Hematopoietic multipotent progenitor cell (in vitro differentiated cells): ENCODE data around the gene MRTFA. TPM values are rescaled to one million over a fixed set of nuclear protein-coding genes. Genes with fewer than 3 reads are reported as not detected.

Experiments
- DNase-seq, 3 donors: peaks; one replicate each; pipeline ENCODE4 v3.0.0-alpha.2; 2011 to 2015; ENCODE audit warnings: low read depth in 2 of 3, low spot score in 2 of 3
- total RNA-seq: library from RNA; depleted of rRNA; stranded (reverse); fragments of >200 nt; gene quantifications from one replicate; pipeline ENCODE4 v1.2.3, GENCODE V29; 2012

MRTFA gene
- total RNA-seq, 1 donor, result 84.3 TPM

GRCh38 chr22:40436505-40437431, 199.8 kb downstream of the MRTFA start:
- DNase-seq, result peak; percentile 44 to 81 (median 62)

- DNase-seq, result no peak
Observed at GRCh38 chr22:40434745-40435144, 201.8 kb downstream of the MRTFA start.

- no peak for DNase-seq
Observed at GRCh38 chr22:40434106-40434505, 202.4 kb downstream of the MRTFA start.

GRCh38 chr22:40433416-40434090, 203.0 kb downstream of the MRTFA start:
- no peak for DNase-seq

- DNase-seq, result no peak
Observed at GRCh38 chr22:40432625-40433024, 203.9 kb downstream of the MRTFA start.

GRCh38 chr22:40432157-40432556, 204.4 kb downstream of the MRTFA start:
- peak in 1 of 3 donors; percentile 54 for DNase-seq

- DNase-seq, result no peak
Observed at GRCh38 chr22:40430991-40431390, 205.5 kb downstream of the MRTFA start.

GRCh38 chr22:40429481-40429880, 207.0 kb downstream of the MRTFA start:
- no peak for DNase-seq

- DNase-seq, result no peak
Observed at GRCh38 chr22:40428796-40429195, 207.7 kb downstream of the MRTFA start.

- no peak for DNase-seq
Observed at GRCh38 chr22:40426594-40427333, 209.8 kb downstream of the MRTFA start.

- DNase-seq, result no peak
Observed at GRCh38 chr22:40425082-40425481, 211.4 kb downstream of the MRTFA start.

- DNase-seq, result no peak
Observed at GRCh38 chr22:40423882-40424640, 212.5 kb downstream of the MRTFA start.

GRCh38 chr22:40423310-40423688, 213.2 kb downstream of the MRTFA start:
- DNase-seq, result no peak

GRCh38 chr22:40422558-40423309, 213.8 kb downstream of the MRTFA start:
- DNase-seq, result no peak

- no peak for DNase-seq
Observed at GRCh38 chr22:40421941-40422340, 214.6 kb downstream of the MRTFA start.

- no peak for DNase-seq
Observed at GRCh38 chr22:40421082-40421350, 215.5 kb downstream of the MRTFA start.

- no peak for DNase-seq
Observed at GRCh38 chr22:40420341-40421081, 216.0 kb downstream of the MRTFA start.

- no peak for DNase-seq
Observed at GRCh38 chr22:40419718-40420117, 216.8 kb downstream of the MRTFA start.
